GM06990 (cell line): ENCODE measurements around the gene ADISSP.

Experiments used
- DNase-seq: peaks from one replicate; pipeline ENCODE4 v3.0.0-alpha.2; 2011; ENCODE audit not compliant: insufficient read length; ENCODE audit errors: extremely low read depth
- H3K27me3 ChIP-seq: replicated peaks from 2 replicates; pipeline ENCODE4 v1.6.0; 2011; ENCODE audit warnings: low read length; ENCODE audit not compliant: control insufficient read depth, insufficient read depth
- H3K36me3 ChIP-seq: 2 replicates; pipeline ENCODE4 v1.5.1; 2011; ENCODE audit warnings: low read length; ENCODE audit not compliant: control insufficient read depth, insufficient read depth
- H3K4me3 ChIP-seq: replicated peaks from 2 replicates; pipeline ENCODE4 v1.5.1; 2011; ENCODE audit warnings: low read depth, mild to moderate bottlenecking, control low read depth, low read length
- CTCF ChIP-seq: IDR thresholded peaks from 2 replicates; pipeline ENCODE4 v1.5.1; 2011; ENCODE audit warnings: low read length, control low read depth, mild to moderate bottlenecking, inconsistent platforms; ENCODE audit not compliant: insufficient read depth, poor library complexity, severe bottlenecking

Gene ADISSP

GRCh38 chr20:3800256-3800877, 32.8 kb upstream of the ADISSP start:
- no peak for TF ChIP-seq CTCF
- H3K4me3 ChIP-seq, result no peak overlapping the region
- no peak for DNase-seq
- H3K27me3 ChIP-seq, result no peaks in the 10 kb centered on the region
- H3K36me3 ChIP-seq, result peaks cover 22% of the 10 kb centered on the region

- peaks cover 13% of the 10 kb centered on the region for H3K36me3 ChIP-seq
- H3K27me3 ChIP-seq, result no peaks in the 10 kb centered on the region
- no peak overlapping the region for H3K4me3 ChIP-seq
- no peak for TF ChIP-seq CTCF
- no peak for DNase-seq
Measured at GRCh38 chr20:3798908-3799248, 31.3 kb upstream of the ADISSP start.

- H3K27me3 ChIP-seq, result no peaks in the 10 kb centered on the region
- no peak for TF ChIP-seq CTCF
- H3K36me3 ChIP-seq, result peaks cover 8% of the 10 kb centered on the region
- no peak for DNase-seq
- peak overlapping the region; percentile 16; the same call in 1 of the 2 replicates for H3K4me3 ChIP-seq
Measured at GRCh38 chr20:3798373-3798768, 30.8 kb upstream of the ADISSP start.

- Histone ChIP-seq H3K4me3 (peak overlapping the region; percentile 82), H3K36me3 (peaks cover 5% of the 10 kb centered on the region), H3K27me3 (no peaks in the 10 kb centered on the region)
- DNase-seq, result no peak
- no peak for TF ChIP-seq CTCF
Measured at GRCh38 chr20:3797592-3798372, 30.2 kb upstream of the ADISSP start.

- H3K4me3 ChIP-seq, result peak overlapping the region; percentile 82
- H3K27me3 ChIP-seq, result no peaks in the 10 kb centered on the region
- H3K36me3 ChIP-seq, result peaks cover 3% of the 10 kb centered on the region
- no peak for TF ChIP-seq CTCF
- DNase-seq, result no peak
Measured at GRCh38 chr20:3797226-3797545, 29.6 kb upstream of the ADISSP start.
